SK-MEL-5 (cell line): ENCODE results near the gene TNIP2. TPM values are rescaled to one million over a fixed set of nuclear protein-coding genes. Genes with fewer than 3 reads are reported as not detected.
"Not testable (repeated sequence)": the region's sequence is repeated elsewhere in the genome, so short reads cannot be mapped to it uniquely, and the experiment has no call there.

ENCODE experiments used
- DNase-seq: peaks from one replicate; pipeline ENCODE4 v3.0.0-alpha.2; 2016; ENCODE audit warnings: low read depth, low spot score
- in situ Hi-C: cut with HindIII; loops from 2 replicates; pipeline ENCODE4 v1.10.0; 2016; ENCODE audit warnings: low sequenced_read_pairs, high pct_unique_total_duplicates, low pct_unique_long_range_greater_than_20kb
- total RNA-seq: library from RNA; depleted of rRNA; stranded (reverse); fragments of >200 nt; shearing (Covaris generic); gene quantifications from 2 replicates; pipeline ENCODE4 v1.2.3, GENCODE V29; 2014

The TNIP2 gene
- total RNA-seq, 1 experiment from 2014 or later: 43.2 TPM

- DNase-seq: no peak
- in situ Hi-C loops: no loop called here
These were observed 1.0 kb downstream of the TNIP2 start for GRCh38 chr4:2754848-2755819.

- in situ Hi-C loops: no loop called here
- DNase-seq: no peak
These were observed 2.7 kb downstream of the TNIP2 start for GRCh38 chr4:2753436-2753835.

DNA sequence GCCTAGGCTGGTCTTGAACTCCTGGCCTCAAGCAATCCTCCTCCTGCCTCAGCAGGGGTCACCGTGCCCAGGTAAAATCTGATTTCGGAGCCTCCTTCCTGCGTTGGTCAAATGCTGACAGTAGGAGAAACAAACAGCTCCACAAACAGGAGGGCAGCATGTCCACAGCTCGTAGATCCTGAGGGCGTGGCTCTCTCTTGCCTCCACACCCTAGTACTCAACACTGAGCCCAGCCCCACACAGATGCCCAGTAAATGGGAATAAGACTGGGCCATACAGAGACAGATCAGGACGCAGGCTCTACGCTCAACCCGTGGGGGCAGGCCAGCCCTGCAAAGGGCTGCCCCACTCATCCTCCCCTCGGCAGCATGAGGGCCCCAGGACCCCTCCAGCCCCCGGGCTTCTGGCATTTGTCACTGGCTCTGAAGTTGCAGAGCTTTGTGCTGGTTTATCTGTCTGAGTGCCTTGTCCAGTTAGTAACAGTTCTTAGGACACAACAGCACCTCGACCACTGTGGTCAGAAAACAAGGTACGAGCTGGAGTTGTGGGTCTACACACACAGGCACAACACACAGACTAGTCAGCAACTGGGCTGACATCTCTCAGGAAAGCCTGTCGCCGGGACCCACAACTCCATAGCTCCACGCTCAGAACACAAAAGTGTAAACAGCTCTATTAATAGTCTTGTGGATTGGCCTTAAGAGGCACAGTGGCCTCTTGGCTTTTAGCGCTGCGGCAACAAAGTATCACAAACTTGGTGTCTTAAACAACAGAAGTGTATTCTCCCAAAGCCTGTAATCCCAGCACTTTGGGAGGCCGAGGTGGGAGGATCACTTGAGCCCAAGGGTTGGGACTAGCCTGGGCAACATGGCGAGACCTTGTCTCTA lies 5.2 kb downstream of the TNIP2 start:
- DNase-seq: no peak
- in situ Hi-C loops: no loop called here

DNA sequence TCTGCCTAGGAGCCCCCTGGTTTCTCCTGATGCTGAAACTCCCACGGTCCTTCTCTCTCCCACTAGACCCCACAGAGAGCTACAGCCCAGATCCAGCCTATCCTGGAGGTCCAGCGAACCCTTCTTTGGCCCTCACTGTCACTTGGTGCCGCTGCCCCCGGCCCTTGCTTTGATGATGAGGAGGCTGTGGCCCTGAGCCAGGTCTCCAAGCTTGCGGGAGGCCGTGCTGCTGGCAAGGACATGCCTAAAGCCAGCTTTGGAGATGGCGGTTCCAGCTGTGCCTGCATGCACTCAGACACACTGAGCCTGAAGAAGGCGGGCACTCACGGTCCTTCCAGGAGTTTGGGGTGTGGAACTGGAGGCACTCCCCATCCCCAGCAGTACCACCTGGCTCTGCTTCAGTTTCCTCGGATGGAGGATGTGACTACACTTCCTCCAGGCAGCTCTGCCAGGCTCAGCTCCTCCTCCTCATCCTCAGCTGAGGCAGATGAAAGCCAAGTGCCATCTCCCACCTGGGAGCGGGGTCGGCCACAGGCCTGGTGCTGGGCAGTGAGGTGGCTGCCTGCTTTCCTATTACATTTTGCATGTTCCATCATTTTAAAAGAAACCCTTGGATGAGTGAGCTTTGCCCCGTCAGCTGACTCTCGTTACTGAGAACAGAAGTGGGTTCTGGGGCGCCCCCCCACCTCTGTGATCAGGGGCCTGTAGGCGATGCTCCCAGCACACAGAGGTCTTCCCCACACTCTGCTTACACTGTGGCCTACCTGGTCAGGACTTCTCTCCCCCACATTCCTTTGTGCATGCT lies 9.0 kb downstream of the TNIP2 start:
- DNase-seq: no peak
- in situ Hi-C loops: no loop called here

DNA sequence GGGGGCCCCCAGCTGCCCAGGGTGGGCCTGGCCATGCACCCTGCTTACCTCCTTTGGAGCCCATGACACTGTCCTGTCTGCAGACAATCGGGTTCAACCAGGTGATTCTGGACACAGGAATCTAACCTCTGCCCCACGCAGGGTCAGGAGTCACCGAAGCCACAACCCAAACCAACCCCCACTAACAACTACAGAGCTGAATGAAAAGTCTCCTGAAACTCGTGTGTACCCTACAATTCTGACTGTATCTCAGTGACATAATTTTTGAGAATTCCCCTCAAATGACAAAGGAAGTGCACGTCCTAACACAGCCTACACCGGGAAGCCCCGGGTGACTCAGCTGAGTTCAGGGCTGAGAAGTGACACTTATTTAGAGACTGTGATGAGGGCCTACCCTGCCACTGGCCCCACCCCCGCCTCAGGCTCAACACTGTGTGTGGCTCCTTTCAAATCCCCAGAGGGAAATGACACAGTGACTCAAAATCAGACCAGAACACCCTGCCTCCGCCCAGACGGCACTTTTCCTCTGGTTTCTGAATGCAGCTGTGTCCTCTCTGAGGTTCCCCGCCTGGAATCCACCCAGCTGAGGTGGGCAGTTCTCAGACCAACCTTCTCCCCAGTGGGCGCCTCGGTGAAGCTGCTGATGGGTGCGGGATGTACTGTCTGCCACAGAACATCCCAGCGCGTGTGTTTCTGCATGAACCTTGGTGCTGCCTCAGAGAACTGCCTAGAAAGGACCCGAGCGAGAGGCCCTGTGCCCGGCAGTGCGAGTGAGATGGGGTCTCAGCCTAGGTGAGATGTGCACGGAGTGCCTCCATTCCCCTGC lies 9.9 kb downstream of the TNIP2 start:
- in situ Hi-C loops: no loop called here
- no peak for DNase-seq

DNA sequence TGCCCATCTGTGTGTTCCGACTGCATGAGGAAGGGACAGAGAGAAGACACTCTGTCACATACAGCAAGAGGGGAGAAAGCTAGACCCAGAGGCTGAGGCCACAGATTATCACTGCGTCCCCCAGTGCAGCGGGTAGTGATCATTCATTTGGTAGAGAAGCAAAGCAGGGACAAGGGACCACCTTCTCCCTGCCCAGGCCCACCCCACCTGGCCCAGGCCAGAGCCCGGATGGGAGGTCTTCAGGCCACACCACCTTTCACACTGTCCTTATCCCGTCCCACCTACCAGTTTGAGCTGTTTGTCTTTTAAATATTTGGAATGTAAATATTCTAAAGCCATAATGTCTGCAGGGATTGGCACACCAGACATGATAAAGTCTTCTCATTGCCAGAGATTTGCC lies 10.6 kb downstream of the TNIP2 start:
- in situ Hi-C loops: no loop called here
- DNase-seq: no peak

DNA sequence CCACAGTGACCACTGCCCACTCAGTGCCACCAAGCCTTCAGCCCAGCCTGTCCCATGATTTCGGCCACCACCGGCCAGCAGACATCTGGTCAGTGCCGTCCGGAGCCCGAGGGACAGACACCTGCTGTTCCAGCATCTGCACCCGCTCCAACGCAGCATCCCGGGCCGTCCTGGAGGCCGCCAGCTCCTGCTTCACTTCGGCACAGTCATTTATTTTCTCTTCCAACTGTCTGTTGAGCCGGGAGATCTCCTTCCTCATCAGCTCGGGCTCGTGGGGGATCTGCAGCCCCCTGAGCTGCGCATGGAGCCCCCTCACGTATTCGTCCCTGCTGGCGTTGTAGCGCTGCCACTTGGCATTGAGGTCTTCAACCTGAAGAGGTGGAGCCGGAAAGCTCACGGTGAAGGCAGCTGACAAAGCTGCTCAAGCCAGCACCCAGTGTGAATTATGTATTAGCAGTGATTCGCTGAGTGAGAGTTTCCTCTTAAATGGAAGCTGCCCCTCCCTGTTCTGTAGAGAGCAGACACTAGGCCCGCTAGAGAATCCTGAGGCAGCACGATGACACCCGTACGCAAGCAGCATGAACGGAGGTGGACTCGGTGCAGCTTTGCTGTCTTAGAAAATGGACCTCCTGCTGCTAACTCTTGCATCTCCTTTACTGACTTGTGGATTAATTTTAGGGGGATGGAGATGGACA lies 11.4 kb downstream of the TNIP2 start:
- DNase-seq: no peak
- in situ Hi-C loops: no loop called here

GRCh38 chr4:2743518-2744445 lies 12.4 kb downstream of the TNIP2 start:
- DNase-seq: no peak
- in situ Hi-C loops: no loop called here

GRCh38 chr4:2742823-2743517 lies 13.2 kb downstream of the TNIP2 start:
- no peak for DNase-seq
- in situ Hi-C loops: no loop called here

GRCh38 chr4:2742081-2742822 lies 13.9 kb downstream of the TNIP2 start:
- in situ Hi-C loops: no loop called here
- DNase-seq: no peak

- in situ Hi-C loops: no loop called here
- DNase-seq: no peak
These were observed 14.5 kb downstream of the TNIP2 start for GRCh38 chr4:2741626-2742025.

GRCh38 chr4:2738296-2738695 lies 17.8 kb downstream of the TNIP2 start:
- DNase-seq, in situ Hi-C loops: not testable (repeated sequence)

DNA sequence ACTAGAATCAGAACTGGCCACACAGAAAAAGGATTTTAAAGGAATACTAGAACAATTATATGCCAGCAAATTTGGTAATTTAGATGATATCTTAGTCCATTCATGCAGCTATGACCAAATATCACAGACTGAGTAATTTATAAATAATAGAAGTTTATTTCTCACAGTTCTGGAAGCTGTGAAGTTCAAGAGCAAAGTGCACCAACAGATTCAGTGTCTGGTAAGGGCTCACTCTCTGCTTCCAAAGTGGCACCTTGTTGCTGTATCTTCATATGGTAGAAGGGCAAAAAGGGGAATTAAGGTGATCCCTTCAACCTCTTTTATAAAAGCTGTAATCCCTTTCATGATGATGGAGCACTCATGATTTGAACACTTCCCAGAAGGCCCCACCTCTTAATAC lies 20.3 kb downstream of the TNIP2 start:
- DNase-seq: no peak
- in situ Hi-C loops: no loop called here

DNA sequence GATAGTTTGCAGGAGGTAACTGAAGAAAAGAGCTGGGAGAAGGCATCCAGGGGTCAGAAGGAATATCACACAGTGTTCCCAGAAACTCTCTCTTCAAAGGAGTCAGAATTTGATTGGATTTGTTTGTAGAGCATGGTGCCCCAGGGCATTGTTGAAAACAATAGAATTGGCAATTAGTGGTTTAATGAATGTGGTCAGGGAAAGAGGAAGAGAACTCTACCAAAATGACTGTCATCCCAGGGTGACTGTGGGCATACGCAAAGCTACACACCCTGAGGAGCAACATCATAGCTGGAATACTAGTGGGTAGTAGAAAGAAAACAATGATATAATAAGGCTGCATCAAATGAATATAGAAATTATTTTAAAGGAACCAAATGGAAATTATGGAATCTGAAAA lies 21.5 kb downstream of the TNIP2 start:
- in situ Hi-C loops: no loop called here
- no peak for DNase-seq
